GM18951 (cell line): ENCODE results near the gene SFXN1.

ENCODE experiments used
- POLR2A ChIP-seq: IDR thresholded peaks from 4 replicates; pipeline ENCODE4 v1.6.1; 2011; ENCODE audit warnings: mild to moderate bottlenecking; ENCODE audit not compliant: insufficient read length, insufficient read depth; ENCODE audit errors: extremely low read depth
- in situ Hi-C: fragments of 300-500 bp; cut with MboI; formaldehyde crosslinking; loops from one replicate; pipeline ENCODE4 v1.12.0; 2022; ENCODE audit warnings: low sequenced_read_pairs, mixed read lengths, inconsistent platforms; ENCODE audit not compliant: unreplicated experiment

The SFXN1 gene

DNA sequence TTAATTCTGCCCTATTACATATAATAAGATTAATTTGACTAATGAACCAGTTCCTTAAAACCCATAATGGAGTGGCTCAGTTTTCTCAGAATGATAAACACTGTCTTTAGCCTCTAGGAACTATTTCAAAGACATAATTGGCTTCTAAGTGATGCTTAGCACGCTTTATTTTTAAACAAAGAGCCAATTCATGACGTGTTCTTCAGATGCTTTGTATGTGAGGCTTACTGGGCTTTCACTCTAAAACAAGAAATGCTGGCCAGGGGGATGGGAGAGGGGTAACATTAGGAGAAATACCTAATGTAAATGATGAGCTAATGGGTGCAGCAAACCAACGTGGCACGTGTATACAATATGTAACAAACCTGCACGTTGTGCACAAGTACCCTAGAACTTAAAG, 7.6 kb upstream of the SFXN1 start:
- TF ChIP-seq POLR2A = no peak
- in situ Hi-C loops = no loop called here

DNA sequence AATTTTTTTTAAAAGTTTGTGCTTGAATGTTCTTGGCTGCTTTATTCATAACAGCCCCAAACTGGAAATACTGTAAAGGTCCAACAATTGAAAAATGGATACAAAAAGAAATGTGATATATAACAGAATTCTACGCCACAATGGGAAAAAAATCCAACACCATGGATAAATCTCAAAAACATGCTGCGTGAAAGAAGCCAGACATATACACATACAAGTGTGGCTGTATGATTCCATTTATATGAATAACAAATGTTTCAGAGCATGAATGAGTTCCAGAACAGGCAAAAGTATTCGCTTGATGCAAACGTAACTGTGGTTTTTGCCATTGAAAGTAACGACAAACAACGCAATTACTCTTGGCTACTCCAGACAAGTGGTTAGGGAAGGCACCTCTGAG, 7.2 kb upstream of the SFXN1 start:
- TF ChIP-seq POLR2A = no peak
- in situ Hi-C loops = no loop called here

DNA sequence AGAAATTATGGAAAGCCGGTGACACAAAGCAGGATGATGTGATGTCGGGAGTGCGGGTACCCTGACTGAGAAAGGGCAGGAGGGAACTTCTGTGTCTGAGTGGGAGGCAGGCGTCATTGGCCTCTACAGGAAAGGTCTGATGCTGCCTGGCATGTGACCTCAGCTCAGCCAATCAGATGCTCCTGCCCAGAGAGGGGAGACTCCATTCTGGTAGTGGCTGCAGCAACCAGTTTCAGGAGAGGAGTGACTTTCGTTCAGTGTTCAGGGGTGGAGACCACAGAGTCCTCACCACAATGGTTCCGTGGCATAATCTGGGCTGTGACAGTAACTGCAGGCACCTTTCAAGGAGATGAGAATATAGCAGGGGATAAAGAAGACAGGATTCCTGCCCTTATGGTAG, 6.7 kb upstream of the SFXN1 start:
- in situ Hi-C loops = no loop called here
- TF ChIP-seq POLR2A = no peak

DNA sequence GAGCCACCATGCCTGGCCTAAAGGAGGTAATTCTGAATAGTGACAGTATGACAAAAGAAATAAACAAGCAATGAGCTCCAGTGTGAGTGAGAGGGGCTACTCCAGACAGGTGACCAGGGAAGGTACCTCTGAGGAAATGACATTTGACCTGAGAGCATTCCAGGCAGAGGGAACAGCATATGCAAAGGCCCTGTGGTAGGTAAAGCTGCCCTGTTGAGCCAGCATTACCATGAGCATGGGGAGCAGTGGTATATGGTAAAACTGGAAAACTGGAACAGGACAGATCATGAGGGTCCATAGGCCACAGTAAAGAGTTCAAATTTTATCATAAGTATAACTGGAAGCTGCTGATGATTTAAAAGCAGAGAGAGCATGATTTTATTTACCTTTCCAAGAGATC, 6.0 kb upstream of the SFXN1 start:
- no peak for TF ChIP-seq POLR2A
- in situ Hi-C loops = no loop called here

DNA sequence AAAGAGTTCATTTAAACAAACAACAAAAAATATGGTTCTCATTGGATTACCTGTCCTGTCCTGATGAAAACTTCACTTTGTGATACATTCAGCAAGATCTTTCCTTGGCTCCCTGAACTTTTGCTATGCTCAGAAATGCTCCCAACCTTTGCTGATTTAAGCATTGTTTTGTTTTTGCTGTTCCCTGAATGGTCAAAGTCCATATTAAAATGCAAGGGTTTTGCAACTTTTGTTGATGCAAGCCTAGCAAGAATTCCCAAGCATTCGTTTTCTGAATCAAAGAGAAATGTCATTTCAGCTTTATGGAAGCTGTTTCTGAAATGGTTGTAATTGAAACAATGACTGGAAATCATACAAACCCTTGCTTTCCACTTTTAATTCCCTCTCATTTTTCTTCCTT, 3.1 kb upstream of the SFXN1 start:
- in situ Hi-C loops = no loop called here
- TF ChIP-seq POLR2A = no peak

DNA sequence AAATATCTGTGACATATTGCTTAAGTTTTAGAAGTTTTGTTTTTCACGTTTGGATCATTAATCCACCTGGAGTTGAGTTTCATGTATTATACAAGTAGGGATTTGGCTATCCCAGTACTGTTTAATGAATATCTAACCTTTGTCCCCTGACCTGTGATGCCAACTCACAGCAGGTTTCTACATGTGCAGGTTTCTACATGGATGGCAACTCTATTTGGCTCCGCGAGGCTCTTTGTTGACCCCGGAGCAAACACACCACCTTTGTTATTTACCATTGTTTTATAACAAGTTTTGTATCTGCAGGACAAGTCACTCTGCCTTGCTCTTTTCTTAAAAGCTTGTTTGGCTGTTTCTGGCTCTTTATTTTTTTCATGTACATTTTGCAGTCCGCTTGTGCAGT, 920 bp upstream of the SFXN1 start:
- in situ Hi-C loops = no loop called here
- TF ChIP-seq POLR2A = no peak

DNA sequence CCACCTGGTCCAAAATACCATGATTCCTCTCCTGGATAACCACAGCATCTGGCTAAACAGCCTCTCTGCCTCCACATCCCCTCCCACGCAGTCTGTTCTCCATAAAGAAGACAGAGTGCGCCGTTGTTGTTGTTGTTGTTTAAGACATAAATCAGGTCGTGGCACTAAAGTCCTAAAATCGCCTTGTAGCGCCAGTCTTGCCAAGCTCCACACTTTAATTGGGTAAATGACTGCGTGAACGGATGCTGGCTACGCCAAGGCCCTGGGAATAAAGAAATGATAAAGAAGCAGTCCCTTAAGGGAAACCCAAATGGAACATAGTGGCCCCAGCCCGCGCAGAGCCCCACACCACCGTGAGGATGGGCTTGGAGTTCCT, 364 bp upstream of the SFXN1 start:
- in situ Hi-C loops = no loop called here
- no peak for TF ChIP-seq POLR2A

DNA sequence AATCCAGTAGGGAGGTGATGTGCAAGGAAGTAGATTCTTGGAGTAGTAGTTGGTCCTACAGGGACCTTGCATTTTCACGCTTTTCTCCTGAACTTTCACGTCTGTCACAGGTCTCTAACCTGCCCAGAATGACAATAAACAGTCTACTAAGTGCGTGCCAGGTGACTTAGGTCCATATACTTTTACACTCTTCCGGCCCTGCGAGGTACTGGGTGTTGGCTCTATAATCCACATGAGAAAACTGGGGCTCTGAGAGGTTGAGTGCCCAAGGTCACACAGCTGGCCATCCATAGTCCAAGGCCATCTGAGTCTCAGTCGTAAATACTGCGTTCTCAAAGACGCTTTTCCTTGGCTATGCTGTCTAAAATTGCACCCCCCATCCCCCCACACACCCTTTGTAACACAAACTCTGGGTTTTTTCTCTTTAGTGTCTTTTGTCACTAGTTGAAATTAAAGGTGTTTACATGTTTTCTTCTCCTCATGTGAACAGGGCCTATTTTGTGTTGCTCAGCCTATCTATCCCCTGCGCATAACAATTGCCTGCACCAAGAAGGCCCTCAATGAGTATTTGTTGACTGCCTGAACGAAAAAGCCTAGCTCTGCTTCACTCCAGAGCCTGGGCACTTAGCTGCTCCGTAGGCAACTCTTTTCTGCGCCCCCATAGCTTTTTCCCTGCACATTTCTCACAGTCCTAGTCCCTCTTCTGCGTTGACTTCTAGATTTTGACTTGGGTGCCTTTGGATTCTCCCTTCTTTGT, 943 bp downstream of the SFXN1 start:
- no peak for TF ChIP-seq POLR2A
- in situ Hi-C loops = no loop called here

DNA sequence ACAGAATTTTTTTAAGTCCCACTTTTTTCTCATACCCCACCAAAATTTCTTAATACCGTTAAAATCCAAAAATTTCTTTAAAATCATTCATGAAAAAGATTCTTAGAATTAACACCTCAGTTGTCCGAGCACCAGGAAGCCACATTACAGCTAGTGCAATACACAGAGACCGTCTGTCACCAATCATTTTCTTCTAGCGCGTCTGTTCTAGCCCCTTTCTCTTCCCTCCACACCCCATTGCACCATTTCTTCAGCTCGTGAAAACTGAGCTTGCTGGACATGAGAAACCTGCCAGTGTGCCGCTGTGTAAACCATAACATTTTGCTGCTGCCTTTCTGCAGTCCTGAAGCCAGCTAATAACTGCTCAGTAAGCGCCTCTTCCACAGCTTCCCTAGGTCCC, 5.0 kb downstream of the SFXN1 start:
- TF ChIP-seq POLR2A = no peak

DNA sequence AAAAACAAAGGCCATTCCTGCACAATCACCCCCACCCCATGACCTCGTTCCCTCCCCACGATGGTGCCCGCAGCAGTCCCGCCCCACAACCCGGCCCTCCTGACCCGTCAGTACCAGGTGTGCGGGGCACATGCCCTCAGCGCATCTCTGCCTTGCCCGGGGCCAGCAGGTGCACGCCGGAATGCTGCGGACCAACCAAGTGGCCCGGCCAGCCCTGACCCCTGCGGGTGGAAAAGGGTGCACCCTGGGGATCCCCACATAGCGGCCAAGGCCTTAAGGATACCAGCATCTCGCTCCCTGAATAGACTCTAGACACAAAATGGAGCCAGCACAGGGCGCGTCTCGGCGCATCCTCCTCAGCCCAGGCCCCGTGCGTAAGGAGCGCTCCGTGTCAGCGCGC, 6.0 kb downstream of the SFXN1 start:
- in situ Hi-C loops = no loop called here
- TF ChIP-seq POLR2A = no peak

More for the DNA sequence above, 5.0 kb downstream of the SFXN1 start:
- in situ Hi-C loops = no loop called here

DNA sequence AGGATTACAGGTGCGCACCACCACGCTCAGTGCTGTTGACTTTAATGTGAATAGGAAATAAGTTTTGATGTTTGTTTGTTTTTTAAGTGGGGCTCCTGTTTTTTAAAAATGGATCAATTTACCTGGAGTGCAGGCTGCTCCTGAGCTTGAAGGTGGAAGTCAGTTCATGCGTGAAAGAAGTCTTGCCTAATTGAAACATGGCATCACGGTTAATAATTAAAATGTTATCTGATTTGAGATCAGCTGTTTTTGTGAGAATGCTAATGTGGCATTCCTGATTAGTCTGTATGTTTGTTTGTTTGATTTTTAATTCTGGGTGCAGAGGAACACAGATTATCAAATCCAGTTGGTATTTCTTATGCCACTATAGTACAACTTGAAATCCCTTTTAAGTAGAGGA, 6.5 kb downstream of the SFXN1 start:
- in situ Hi-C loops = no loop called here
- TF ChIP-seq POLR2A = no peak

DNA sequence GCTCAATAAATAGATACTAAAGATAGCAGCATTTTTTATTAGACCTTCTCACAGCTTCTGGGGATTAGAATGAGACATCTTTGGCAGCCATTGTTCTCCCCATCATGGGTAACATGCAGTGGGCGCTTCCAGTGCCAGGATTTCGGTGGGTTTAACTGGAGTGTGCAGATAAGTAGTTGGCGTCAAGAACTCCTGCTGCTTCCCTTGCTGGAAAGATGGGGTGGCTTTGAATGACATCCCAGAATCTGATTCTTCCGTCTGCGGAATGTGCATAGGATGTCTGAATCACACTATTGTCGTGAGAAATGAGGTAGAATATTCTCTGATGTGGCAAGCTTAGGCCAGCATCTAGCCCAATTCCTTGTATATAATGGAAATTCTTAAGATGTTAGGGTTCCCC, 7.3 kb downstream of the SFXN1 start:
- in situ Hi-C loops = no loop called here
- no peak for TF ChIP-seq POLR2A

DNA sequence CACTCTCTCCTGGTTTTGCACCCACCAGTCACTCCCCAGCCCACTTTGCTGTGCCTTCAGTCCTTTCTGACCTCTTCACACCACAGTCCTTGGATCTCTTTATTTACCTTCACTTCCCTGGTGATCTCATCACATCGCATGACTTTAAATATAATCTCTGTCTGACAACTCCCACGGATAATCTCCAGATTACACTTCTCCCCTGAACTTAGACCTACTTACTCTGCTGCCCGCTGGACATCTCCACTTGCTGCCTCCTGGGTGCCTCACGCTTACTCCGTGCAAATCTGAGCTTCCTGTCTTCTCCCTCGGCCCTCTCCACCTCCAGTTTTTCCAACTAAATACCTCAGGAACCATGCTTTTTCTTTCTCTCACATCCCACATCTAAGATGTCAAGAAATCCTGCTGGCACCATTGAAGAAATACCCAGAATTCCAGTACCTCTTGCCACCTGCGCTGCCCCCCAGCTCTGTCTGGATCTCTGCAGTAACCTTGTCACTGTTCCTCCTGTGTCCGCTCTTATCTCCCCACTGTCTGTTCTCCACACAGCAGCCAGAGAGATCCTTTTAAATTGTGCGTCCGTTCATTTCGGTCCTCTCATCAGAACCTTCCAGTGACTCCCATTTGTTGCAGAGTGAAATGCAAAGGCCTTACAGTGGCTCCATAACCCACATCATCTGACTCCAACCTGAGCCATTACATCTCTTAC, 9.3 kb downstream of the SFXN1 start:
- TF ChIP-seq POLR2A = no peak
- in situ Hi-C loops = no loop called here

DNA sequence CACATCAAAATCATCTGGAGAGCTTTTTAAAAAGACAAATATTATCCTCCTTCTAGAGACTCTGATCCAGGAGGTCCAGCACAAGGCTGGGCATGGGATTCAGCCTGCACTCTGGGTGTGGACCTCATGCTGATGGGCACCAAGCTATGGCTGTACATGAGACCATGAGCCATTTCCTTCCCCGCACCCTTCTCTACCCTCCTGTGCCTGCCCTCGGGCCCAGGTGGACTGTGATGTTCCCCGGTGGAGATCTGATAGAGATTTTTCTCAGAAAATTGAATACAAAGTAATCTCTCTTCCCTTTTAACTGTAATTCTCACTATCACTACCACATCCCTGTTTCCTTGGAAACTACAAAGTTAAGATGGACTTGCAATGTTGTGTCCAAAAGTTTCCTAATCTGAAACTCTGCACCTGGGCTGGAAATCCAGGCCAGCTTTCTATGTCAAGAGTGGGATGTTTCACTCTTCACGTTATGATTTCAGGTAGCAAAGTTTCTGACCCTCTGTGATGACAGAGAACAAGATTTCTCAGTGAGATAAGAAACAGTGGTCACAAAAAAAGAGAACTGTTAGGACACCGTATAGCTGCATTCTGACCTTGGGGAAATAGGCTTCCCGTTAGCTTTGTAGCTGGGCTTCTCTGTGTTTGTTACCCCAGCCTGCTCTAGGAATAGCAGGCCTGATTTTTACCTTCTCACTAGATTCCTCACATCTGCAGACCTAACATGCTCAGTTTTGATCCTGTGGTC, 11.5 kb downstream of the SFXN1 start:
- in situ Hi-C loops = no loop called here
- no peak for TF ChIP-seq POLR2A
